Urinary bladder (tissue), 4 donors: ENCODE measurements around the gene PTPRD. TPM values are rescaled to one million over a fixed set of nuclear protein-coding genes. Genes with fewer than 3 reads are reported as not detected.

ENCODE experiments used
- DNase-seq: peaks from one replicate; pipeline ENCODE4 v3.0.0-alpha.2; 2015; ENCODE audit errors: extremely low spot score
- H3K27ac ChIP-seq: one replicate; pipeline ENCODE4 v1.5.1; 2013; ENCODE audit warnings: low read depth, mild to moderate bottlenecking, moderate library complexity
- H3K36me3 ChIP-seq: one replicate; pipeline ENCODE4 v1.6.1; 2013; ENCODE audit warnings: mild to moderate bottlenecking, moderate library complexity; ENCODE audit not compliant: insufficient read depth
- H3K4me1 ChIP-seq: one replicate; pipeline ENCODE4 v1.6.1; 2013; ENCODE audit warnings: mild to moderate bottlenecking, moderate library complexity; ENCODE audit not compliant: insufficient read depth
- H3K4me3 ChIP-seq: one replicate; pipeline ENCODE4 v1.5.1; 2013; ENCODE audit warnings: low read depth, low read length
- WGBS: extraction: QIAGEN DNeasy Blood & Tissue Kit; methylation state at CpG from one replicate; pipeline ENCODE4 v1.1.7; 2013; 5-methylcytosine and 5-hydroxymethylcytosine counted together
- polyA plus RNA-seq: library from polyadenylated mRNA; stranded (reverse); fragments of 200-250 nt; gene quantifications from one replicate; pipeline ENCODE4 v1.2.3, GENCODE V29; 2013
- total RNA-seq: library from RNA; depleted of rRNA; stranded (reverse); fragments of >200 nt; gene quantifications from one replicate; pipeline ENCODE4 v1.2.3, GENCODE V29; 2014
- donor health status: healthy with polysubstance abuse.
- donor health status: healthy.

Gene PTPRD
- total and polyA plus RNA-seq, 2 donors, result 7.3 to 210 TPM

DNA sequence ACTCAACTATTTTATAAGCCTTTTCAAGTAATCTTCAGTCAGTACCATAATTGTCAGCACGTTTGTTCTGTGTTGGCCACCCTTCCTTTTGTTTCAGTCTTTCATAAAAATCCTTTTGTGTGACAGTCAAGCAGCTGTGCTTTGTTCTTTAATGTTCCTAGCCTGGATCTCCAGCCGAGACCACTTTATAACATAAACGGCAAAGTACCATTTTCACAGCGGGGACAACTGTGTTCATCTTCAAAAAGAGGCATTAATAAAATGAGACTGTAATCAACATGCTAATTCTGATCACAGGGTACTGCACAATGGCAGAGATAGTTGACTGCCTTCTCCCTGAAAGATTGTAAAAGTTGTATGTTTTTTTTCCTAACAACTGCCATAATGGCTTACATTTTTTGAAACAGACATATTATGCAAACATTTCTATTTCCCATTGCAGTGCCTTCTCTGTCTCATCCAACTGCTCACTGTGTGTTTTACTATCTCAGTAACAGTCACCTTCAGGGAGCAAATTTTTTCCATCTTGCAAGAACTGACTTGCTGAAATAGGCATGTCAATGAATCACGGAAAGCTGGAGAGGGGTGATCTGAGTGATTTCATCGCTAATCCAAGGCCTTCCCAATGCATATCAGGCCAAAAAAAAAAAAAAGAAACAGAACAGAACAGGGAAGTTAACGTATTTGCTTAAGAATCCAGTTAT lies 1984.7 kb downstream of the PTPRD start:
- Histone ChIP-seq H3K4me3 (no peak overlapping the region), H3K4me1 (no peaks in the 10 kb centered on the region), H3K27ac (no peak overlapping the region), H3K36me3 (no peaks in the 10 kb centered on the region)
- no peak for DNase-seq
- 62% methylated on average over 7 of the region's 7 CpGs for WGBS

GRCh38 chr9:8622871-8623270 lies 1989.9 kb downstream of the PTPRD start:
- no peak for DNase-seq
- no peaks in the 10 kb centered on the region for H3K36me3 ChIP-seq
- WGBS, result 93% methylated on average over 2 of the region's 2 CpGs
- H3K4me3 ChIP-seq, result no peak overlapping the region
- no peaks in the 10 kb centered on the region for H3K4me1 ChIP-seq
- no peak overlapping the region for H3K27ac ChIP-seq

DNA sequence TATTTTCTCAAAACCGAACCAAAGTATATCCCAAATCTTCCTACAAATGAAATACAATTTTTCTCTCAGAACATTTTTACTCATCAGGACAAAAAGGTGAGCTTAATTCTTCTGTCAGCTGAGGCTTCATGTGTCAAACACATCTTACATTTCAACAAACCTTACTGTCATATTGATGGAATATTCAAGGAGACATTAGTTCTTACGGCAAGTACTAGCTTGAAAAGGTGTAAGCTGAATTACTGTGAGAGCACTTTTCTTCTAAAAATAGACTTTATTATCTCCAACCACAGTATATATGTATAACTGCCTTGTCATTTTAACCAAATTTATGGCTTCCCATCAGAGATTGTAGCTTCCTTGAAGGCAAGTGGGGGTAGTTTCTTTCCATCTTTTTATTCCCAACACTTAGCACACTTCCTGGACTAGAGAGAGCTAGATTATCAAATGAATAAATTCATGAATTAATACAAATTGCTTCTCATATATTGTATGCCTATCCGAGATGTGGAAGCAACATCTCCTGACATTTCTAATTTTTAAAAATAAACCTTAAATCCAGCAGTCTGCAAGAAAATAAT lies 1990.5 kb downstream of the PTPRD start:
- WGBS, result 89% methylated on average over 3 of the region's 3 CpGs
- DNase-seq, result no peak
- Histone ChIP-seq H3K4me1 (no peaks in the 10 kb centered on the region), H3K27ac (no peak overlapping the region), H3K4me3 (no peak overlapping the region), H3K36me3 (no peaks in the 10 kb centered on the region)

DNA sequence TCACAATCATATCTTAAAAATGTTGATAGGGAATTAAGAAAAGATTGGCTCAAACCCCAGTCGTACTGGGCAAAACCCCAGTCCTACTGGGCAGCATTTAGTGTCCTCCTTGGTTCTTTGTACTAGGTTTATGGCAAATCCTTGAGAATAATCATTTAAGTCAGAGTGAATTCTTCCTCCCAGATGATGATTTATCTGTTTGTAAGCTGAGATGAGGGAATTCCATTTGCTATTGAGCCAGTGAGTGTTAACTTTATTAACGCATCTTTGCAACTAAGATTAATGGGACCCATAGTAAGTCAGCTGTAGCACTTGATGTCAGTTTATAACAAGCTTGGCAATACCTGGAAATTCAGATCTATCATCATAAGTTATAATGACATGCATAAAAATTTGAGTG lies 1991.4 kb downstream of the PTPRD start:
- Histone ChIP-seq H3K27ac (no peak overlapping the region), H3K36me3 (no peaks in the 10 kb centered on the region), H3K4me3 (no peak overlapping the region), H3K4me1 (no peaks in the 10 kb centered on the region)
- no peak for DNase-seq
- WGBS, result 62% methylated on average over 2 of the region's 2 CpGs

DNA sequence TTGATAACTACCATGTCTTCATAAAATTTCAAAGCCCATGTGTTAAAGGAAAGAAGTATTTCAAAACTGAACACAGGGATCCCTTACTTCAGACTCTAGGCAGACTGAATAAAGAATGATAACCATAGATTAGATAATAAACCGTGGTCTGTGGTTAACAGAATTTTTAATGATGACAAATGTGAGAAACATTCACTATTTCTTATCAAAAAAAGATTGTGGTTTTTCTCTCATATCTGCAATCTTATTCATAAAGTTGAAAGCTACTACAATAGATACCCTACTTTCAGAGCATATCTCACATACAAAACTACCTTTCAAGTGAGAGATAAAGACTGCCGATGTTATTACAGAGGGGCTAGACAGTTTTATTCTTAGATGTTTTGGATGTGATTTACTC lies 1996.4 kb downstream of the PTPRD start:
- DNase-seq, result no peak
- 49% methylated on average over 2 of the region's 2 CpGs for WGBS
- Histone ChIP-seq H3K27ac (no peak overlapping the region), H3K36me3 (no peaks in the 10 kb centered on the region), H3K4me3 (no peak overlapping the region), H3K4me1 (no peaks in the 10 kb centered on the region)

DNA sequence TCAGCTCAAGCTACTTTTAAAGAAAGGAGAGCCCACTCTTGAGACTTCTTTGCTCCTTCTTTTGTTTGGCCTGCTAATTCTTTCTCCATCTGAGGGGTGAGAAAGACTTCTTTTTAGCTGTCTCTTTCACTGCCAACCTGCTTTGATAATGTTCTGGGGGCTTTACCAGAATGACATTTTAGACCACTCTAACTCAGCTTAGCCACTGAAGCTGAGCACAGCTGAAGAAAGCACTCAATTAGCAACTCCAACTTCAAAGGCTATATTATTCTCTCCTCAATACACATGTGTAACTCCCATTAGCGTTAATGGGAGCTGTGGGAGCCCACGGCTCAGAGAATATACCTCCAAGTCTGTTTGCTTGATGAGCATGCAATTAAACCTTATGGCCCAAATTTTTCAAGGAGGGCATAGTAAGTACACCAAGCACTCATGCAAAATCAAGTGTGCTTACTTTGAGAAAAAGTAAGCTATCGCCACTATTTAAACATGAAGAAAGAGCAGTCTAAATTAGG lies 1997.8 kb downstream of the PTPRD start:
- H3K27ac ChIP-seq, result no peak overlapping the region
- H3K36me3 ChIP-seq, result no peaks in the 10 kb centered on the region
- 82% methylated on average over 3 of the region's 3 CpGs for WGBS
- DNase-seq, result no peak
- no peaks in the 10 kb centered on the region for H3K4me1 ChIP-seq
- H3K4me3 ChIP-seq, result no peak overlapping the region

- DNase-seq, result no peak
- no peak overlapping the region for H3K27ac ChIP-seq
- H3K4me3 ChIP-seq, result no peak overlapping the region
- 60% methylated on average over 1 of the region's 1 CpG for WGBS
- no peaks in the 10 kb centered on the region for H3K4me1 ChIP-seq
- H3K36me3 ChIP-seq, result no peaks in the 10 kb centered on the region
Observed at GRCh38 chr9:8613346-8613825, 1999.4 kb downstream of the PTPRD start.

- H3K4me1 ChIP-seq, result no peaks in the 10 kb centered on the region
- no peak for DNase-seq
- no peaks in the 10 kb centered on the region for H3K36me3 ChIP-seq
- no peak overlapping the region for H3K27ac ChIP-seq
- H3K4me3 ChIP-seq, result no peak overlapping the region
- WGBS, result 94% methylated on average over 3 of the region's 3 CpGs
Observed at GRCh38 chr9:8611153-8611552, 2001.6 kb downstream of the PTPRD start.

- DNase-seq, result no peak
- no peaks in the 10 kb centered on the region for H3K4me1 ChIP-seq
- H3K36me3 ChIP-seq, result no peaks in the 10 kb centered on the region
- 66% methylated on average over 3 of the region's 3 CpGs for WGBS
- H3K4me3 ChIP-seq, result no peak overlapping the region
- H3K27ac ChIP-seq, result no peak overlapping the region
Observed at GRCh38 chr9:8610256-8610655, 2002.5 kb downstream of the PTPRD start.

- WGBS, result 92% methylated on average over 2 of the region's 2 CpGs
- H3K36me3 ChIP-seq, result no peaks in the 10 kb centered on the region
- H3K27ac ChIP-seq, result no peak overlapping the region
- no peaks in the 10 kb centered on the region for H3K4me1 ChIP-seq
- no peak overlapping the region for H3K4me3 ChIP-seq
- no peak for DNase-seq
Observed at GRCh38 chr9:8605096-8605495, 2007.7 kb downstream of the PTPRD start.

GRCh38 chr9:8604201-8604600 lies 2008.6 kb downstream of the PTPRD start:
- H3K4me1 ChIP-seq, result no peaks in the 10 kb centered on the region
- no peak overlapping the region for H3K27ac ChIP-seq
- DNase-seq, result no peak
- 95% methylated on average over 1 of the region's 1 CpG for WGBS
- no peak overlapping the region for H3K4me3 ChIP-seq
- no peaks in the 10 kb centered on the region for H3K36me3 ChIP-seq

DNA sequence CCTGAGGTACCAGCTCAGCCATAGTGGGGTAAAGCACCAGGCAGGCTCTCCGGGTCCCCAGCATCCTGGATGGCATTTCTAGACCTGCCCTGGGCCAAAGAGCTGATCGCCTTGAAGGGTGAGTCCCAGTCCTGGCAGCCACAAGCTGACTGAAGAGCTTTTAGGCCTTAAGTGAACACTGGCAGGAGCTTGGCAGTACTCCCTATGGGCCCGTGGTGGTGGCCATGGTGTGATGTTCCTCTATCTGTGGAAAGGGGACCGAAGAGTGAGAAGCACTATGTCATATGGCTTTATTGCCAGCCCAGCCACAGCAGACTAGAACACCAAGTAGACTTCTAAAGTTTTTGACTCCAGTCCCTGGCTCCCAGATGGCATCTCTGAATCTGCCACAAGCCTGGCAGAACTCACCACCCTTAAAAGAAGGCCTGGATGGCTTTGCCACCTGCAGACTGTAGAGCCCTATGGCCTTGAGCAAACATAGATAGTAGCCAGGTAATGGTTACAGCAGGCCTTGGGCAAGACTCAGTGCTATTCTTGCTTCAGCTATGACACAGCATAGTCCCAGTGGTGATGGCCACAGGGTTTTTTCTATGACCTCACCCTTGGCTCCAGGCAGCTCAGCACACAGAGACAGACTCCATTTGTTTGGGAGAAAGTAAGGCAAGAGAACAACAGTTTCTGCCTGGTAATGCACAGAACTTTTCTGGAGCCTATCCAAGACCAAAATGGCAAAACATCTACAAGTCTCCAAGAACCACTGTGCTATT lies 2011.7 kb downstream of the PTPRD start:
- H3K4me1 ChIP-seq, result no peaks in the 10 kb centered on the region
- H3K27ac ChIP-seq, result no peak overlapping the region
- DNase-seq, result no peak
- H3K4me3 ChIP-seq, result no peak overlapping the region
- WGBS, result 97% methylated on average over 4 of the region's 4 CpGs
- H3K36me3 ChIP-seq, result no peaks in the 10 kb centered on the region

DNA sequence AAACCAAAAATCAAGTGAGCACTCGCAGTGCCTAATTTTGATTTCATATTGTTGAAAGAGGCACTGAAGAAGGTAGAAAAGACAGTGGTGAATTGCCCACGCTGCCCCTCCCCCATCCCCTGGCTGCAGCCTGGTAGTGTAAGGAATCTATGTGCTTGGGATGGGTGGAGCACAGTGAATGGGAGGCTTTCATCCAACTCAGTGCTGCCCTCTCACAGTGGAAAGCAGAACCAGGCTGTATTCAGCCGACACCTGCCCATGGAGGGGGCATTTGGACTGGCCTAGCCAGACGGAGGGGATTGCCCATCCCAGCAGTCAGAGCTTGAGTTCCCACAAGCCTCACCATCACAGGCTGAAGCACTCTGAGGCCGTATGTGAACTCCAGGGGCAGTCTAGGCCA lies 2012.9 kb downstream of the PTPRD start:
- 94% methylated on average over 5 of the region's 5 CpGs for WGBS
- Histone ChIP-seq H3K36me3 (no peaks in the 10 kb centered on the region), H3K4me1 (no peaks in the 10 kb centered on the region), H3K4me3 (no peak overlapping the region), H3K27ac (no peak overlapping the region)
- DNase-seq, result no peak

- no peak for DNase-seq
- 93% methylated on average over 4 of the region's 4 CpGs for WGBS
- Histone ChIP-seq H3K4me3 (no peak overlapping the region), H3K36me3 (no peaks in the 10 kb centered on the region), H3K27ac (no peak overlapping the region), H3K4me1 (no peaks in the 10 kb centered on the region)
Observed at GRCh38 chr9:8589476-8589875, 2023.3 kb downstream of the PTPRD start.
